Smooth muscle cell (in vitro differentiated cells): ENCODE data around the gene FGF18. TPM values are rescaled to one million over a fixed set of nuclear protein-coding genes. Genes with fewer than 3 reads are reported as not detected.

Source experiments
- DNase-seq: peaks from one replicate; lab custom pipeline; 2025; ENCODE audit not compliant: unreplicated experiment; lab: John Stamatoyannopoulos, UW
- H2AFZ ChIP-seq: fragments of 200-600 bp; sonication (generic); 2 replicates; pipeline ENCODE4 v1.6.0; 2016; ENCODE audit warnings: antibody characterized with exemption, low read depth, mild to moderate bottlenecking
- H3F3A ChIP-seq: fragments of 200-600 bp; sonication (generic); 2 replicates; pipeline ENCODE4 v1.6.0; 2017; ENCODE audit warnings: antibody characterized with exemption, low read depth
- H3K27ac ChIP-seq: fragments of 200-600 bp; sonication (generic); 2 replicates; pipeline ENCODE4 v1.5.1; 2016; ENCODE audit warnings: low read depth, mild to moderate bottlenecking
- H3K27me3 ChIP-seq: fragments of 200-600 bp; sonication (generic); 2 replicates; pipeline ENCODE4 v1.6.1; 2016; ENCODE audit warnings: low read depth, mild to moderate bottlenecking
- H3K36me3 ChIP-seq: fragments of 200-600 bp; sonication (generic); 2 replicates; pipeline ENCODE4 v1.5.1; 2016; ENCODE audit warnings: low read depth
- H3K4me1 ChIP-seq: fragments of 200-600 bp; sonication (generic); 2 replicates; pipeline ENCODE4 v1.5.1; 2016; ENCODE audit warnings: low read depth
- H3K4me2 ChIP-seq: fragments of 200-600 bp; sonication (generic); 2 replicates; pipeline ENCODE4 v1.6.0; 2016; ENCODE audit warnings: mild to moderate bottlenecking
- H3K4me3 ChIP-seq: fragments of 200-600 bp; sonication (generic); 2 replicates; pipeline ENCODE4 v1.5.1; 2016; ENCODE audit warnings: mild to moderate bottlenecking
- H3K79me2 ChIP-seq: fragments of 200-600 bp; sonication (generic); 2 replicates; pipeline ENCODE4 v1.6.0; 2016; ENCODE audit warnings: low read depth, mild to moderate bottlenecking
- H3K9ac ChIP-seq: fragments of 200-600 bp; sonication (generic); 2 replicates; pipeline ENCODE4 v1.6.0; 2016; ENCODE audit warnings: low read depth
- H3K9me3 ChIP-seq: fragments of 200-600 bp; sonication (generic); replicated peaks from 2 replicates; pipeline ENCODE4 v1.5.1; 2016; ENCODE audit warnings: low read depth
- H4K20me1 ChIP-seq: fragments of 200-600 bp; sonication (generic); 2 replicates; pipeline ENCODE4 v1.6.0; 2016; ENCODE audit warnings: low read depth
- WGBS: methylation state at CpG from one replicate; pipeline ENCODE4 v1.1.7; 2016; ENCODE audit warnings: low lambda C conversion rate; 5-methylcytosine and 5-hydroxymethylcytosine counted together
- polyA plus RNA-seq: library from polyadenylated mRNA; unstranded; fragments of >200 nt; fragmentation: Nextera tagmentation; extraction: Ambion mirVana; gene quantifications from 2 replicates; pipeline ENCODE4 v1.2.1, GENCODE V29; 2016
- total RNA-seq: library from RNA; depleted of rRNA; stranded (reverse); fragments of >200 nt; gene quantifications from 2 replicates; pipeline ENCODE4 v1.2.3, GENCODE V29; 2014
- TF ChIP-seq, protein P1 (sequence below): fragments of 200-600 bp; sonication (generic); IDR thresholded peaks from 2 replicates; pipeline ENCODE4 v1.5.1; 2017; ENCODE audit warnings: borderline replicate concordance, mild to moderate bottlenecking, antibody characterized with exemption; ENCODE audit not compliant: insufficient read depth, poor library complexity, severe bottlenecking

The FGF18 gene
- total and polyA plus RNA-seq, 2 experiments from 2014 or later: 0.21 TPM; not detected in 1

DNA sequence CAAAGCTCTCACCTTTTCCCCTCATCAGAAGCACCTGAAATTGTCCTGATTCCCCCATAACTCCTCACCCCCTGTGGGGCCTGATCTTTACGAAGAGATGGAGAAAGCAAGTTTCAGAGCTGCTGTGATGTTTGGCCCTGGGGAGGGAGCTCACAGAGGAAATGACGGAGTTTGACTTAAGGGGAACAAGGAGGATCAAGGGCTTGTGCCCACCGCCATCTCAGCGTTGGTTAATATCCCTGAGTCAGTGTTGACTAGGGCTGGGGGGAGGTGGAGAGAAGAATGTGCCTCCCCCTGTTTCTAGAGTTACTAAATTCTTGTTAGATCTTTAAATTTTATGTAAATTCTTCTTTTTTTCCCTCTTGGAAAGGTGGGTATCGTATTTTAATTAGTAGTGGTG lies 27.8 kb downstream of the FGF18 start:
- WGBS: 72% methylated on average over 5 of the region's 5 CpGs
- TF ChIP-seq, protein P1, sequence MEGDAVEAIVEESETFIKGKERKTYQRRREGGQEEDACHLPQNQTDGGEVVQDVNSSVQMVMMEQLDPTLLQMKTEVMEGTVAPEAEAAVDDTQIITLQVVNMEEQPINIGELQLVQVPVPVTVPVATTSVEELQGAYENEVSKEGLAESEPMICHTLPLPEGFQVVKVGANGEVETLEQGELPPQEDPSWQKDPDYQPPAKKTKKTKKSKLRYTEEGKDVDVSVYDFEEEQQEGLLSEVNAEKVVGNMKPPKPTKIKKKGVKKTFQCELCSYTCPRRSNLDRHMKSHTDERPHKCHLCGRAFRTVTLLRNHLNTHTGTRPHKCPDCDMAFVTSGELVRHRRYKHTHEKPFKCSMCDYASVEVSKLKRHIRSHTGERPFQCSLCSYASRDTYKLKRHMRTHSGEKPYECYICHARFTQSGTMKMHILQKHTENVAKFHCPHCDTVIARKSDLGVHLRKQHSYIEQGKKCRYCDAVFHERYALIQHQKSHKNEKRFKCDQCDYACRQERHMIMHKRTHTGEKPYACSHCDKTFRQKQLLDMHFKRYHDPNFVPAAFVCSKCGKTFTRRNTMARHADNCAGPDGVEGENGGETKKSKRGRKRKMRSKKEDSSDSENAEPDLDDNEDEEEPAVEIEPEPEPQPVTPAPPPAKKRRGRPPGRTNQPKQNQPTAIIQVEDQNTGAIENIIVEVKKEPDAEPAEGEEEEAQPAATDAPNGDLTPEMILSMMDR: no peak
- DNase-seq: no peak

DNA sequence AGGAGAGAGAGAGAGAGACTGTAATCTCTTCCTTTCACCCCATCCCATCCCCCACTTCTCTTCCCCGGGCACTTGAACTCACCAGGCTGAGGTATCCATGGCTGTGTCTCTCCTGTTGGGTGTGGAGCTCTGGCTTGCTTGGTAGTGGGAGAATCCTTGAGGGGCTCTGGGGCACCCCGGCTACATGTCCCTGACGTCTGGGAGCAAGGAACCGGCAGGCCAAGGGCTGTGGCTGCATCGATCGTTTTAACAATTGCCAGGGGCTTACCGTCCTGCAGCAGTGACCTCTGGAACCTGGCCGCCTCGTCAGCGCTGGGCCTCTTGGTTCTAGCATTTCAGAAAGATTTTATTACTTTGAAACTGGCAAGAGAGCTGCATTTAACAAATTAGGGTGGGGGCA lies 30.0 kb downstream of the FGF18 start:
- H3F3A ChIP-seq: no peaks in the 10 kb centered on the region
- no peak for DNase-seq
- H3K9me3 ChIP-seq: no peaks in the 10 kb centered on the region

More for the DNA sequence above, 27.8 kb downstream of the FGF18 start:
- H3K79me2 ChIP-seq: no peaks in the 10 kb centered on the region
- H3K36me3 ChIP-seq: no peaks in the 10 kb centered on the region
- no peaks in the 10 kb centered on the region for H4K20me1 ChIP-seq
- no peak overlapping the region for H3K27ac ChIP-seq
- peaks cover 7% of the 10 kb centered on the region for H3K4me1 ChIP-seq
- no peaks in the 10 kb centered on the region for H3K27me3 ChIP-seq
- no peak overlapping the region for H2AFZ ChIP-seq
- no peaks in the 10 kb centered on the region for H3K9me3 ChIP-seq
- no peak overlapping the region for H3K4me3 ChIP-seq
- H3K9ac ChIP-seq: no peak overlapping the region
- H3F3A ChIP-seq: no peaks in the 10 kb centered on the region
- no peak overlapping the region for H3K4me2 ChIP-seq

DNA sequence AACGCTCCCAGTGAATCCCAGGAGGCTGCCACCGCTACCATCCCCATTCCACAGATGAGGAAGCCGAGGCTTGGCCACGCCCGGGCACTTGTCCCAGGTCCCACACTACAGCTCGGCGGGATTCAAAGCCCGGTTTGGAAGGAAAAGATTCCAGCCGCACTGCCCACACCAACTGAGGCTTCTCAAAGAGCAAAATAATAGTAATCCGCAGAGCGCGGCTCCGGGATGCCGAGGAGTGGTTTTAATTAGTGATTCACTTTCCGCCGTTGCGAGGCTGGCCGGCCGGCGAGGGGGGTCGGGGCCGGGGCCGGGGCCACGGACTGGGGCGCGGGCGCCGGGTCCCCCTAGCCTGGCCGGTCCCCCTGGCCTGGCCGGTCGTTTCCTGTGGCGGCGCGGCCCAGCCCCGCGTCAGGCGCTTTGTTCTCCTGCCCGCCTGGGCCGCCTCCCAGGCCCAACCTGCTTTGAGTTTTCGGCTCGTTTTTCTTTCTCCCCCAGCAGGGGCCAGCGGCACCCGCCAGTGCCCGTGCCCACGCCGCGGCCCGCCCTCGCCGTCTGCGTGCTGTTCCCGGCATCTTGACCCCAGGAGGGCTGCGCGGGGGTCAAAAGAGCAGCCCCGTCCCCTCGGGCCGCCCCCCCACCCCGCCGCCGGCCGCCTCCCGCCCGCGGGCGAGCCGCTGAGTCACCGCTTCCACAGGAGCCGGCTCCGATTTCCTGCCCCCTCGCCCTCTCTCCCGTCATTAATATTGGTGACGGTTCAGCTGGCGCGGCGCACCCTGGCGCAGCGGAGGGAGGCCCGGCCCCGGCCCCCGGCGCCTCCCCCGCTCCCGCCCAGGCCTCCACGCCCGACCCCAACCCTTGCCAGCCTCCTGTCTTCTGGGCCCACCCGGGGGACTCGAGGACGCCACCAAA lies 31.2 kb downstream of the FGF18 start:
- peak overlapping the region; percentile 89 for H3K4me2 ChIP-seq
- 8% methylated on average over 36 of the region's 88 CpGs for WGBS
- no peaks in the 10 kb centered on the region for H3K27me3 ChIP-seq
- H3K27ac ChIP-seq: peak overlapping the region; percentile 91
- peak overlapping the region; percentile 98 for H3K9ac ChIP-seq
- H2AFZ ChIP-seq: peak overlapping the region; percentile 92
- peak; percentile 44 for DNase-seq
- H3K9me3 ChIP-seq: no peaks in the 10 kb centered on the region
- no peaks in the 10 kb centered on the region for H3F3A ChIP-seq
- TF ChIP-seq, protein P1: no peak
- no peaks in the 10 kb centered on the region for H3K79me2 ChIP-seq
- peaks cover 5% of the 10 kb centered on the region for H3K4me1 ChIP-seq
- H4K20me1 ChIP-seq: no peaks in the 10 kb centered on the region
- H3K36me3 ChIP-seq: no peaks in the 10 kb centered on the region
- peak overlapping the region; percentile 56 for H3K4me3 ChIP-seq

More for the DNA sequence above, 30.0 kb downstream of the FGF18 start:
- Histone ChIP-seq H3K4me2 (no peak overlapping the region), H4K20me1 (no peaks in the 10 kb centered on the region), H3K79me2 (no peaks in the 10 kb centered on the region), H3K4me3 (no peak overlapping the region), H3K36me3 (no peaks in the 10 kb centered on the region), H3K27me3 (no peaks in the 10 kb centered on the region), H3K27ac (no peak overlapping the region), H3K4me1 (peaks cover 5% of the 10 kb centered on the region), H3K9ac (no peak overlapping the region), H2AFZ (no peak overlapping the region)
- TF ChIP-seq, protein P1: no peak
- WGBS: 88% methylated on average over 9 of the region's 10 CpGs
